Measurements from ENCODE around the gene MEGF6.

MEGF6 gene

GRCh38 chr1:3609769-3610526, 1.4 kb downstream of the MEGF6 start:
- TF ChIP-seq CTCF (conservative IDR thresholded peaks at IDR 0.05): no peak
- H3K27ac ChIP-seq: no peak overlapping the region

- TF ChIP-seq CTCF (conservative IDR thresholded peaks at IDR 0.05): no peak
- no peak overlapping the region for H3K27ac ChIP-seq
These were observed 2.1 kb downstream of the MEGF6 start for GRCh38 chr1:3609016-3609768.

GRCh38 chr1:3608154-3608553, 3.2 kb downstream of the MEGF6 start:
- H3K27ac ChIP-seq: no peak overlapping the region
- no peak for TF ChIP-seq CTCF (conservative IDR thresholded peaks at IDR 0.05)

- TF ChIP-seq CTCF (conservative IDR thresholded peaks at IDR 0.05): no peak
- H3K27ac ChIP-seq: no peak overlapping the region
These were observed 3.6 kb downstream of the MEGF6 start for GRCh38 chr1:3607703-3608065.

GRCh38 chr1:3606779-3607702, 4.3 kb downstream of the MEGF6 start:
- H3K27ac ChIP-seq: no peak overlapping the region
- TF ChIP-seq CTCF (conservative IDR thresholded peaks at IDR 0.05): no peak

- no peak overlapping the region for H3K27ac ChIP-seq
- TF ChIP-seq CTCF (conservative IDR thresholded peaks at IDR 0.05): no peak
These were observed 6.1 kb downstream of the MEGF6 start for GRCh38 chr1:3604997-3605823.
